ENCODE results near the gene VAMP8.
"Not testable (repeated sequence)": the region's sequence is repeated elsewhere in the genome, so short reads cannot be mapped to it uniquely, and the experiment has no call there.

Gene VAMP8

DNA sequence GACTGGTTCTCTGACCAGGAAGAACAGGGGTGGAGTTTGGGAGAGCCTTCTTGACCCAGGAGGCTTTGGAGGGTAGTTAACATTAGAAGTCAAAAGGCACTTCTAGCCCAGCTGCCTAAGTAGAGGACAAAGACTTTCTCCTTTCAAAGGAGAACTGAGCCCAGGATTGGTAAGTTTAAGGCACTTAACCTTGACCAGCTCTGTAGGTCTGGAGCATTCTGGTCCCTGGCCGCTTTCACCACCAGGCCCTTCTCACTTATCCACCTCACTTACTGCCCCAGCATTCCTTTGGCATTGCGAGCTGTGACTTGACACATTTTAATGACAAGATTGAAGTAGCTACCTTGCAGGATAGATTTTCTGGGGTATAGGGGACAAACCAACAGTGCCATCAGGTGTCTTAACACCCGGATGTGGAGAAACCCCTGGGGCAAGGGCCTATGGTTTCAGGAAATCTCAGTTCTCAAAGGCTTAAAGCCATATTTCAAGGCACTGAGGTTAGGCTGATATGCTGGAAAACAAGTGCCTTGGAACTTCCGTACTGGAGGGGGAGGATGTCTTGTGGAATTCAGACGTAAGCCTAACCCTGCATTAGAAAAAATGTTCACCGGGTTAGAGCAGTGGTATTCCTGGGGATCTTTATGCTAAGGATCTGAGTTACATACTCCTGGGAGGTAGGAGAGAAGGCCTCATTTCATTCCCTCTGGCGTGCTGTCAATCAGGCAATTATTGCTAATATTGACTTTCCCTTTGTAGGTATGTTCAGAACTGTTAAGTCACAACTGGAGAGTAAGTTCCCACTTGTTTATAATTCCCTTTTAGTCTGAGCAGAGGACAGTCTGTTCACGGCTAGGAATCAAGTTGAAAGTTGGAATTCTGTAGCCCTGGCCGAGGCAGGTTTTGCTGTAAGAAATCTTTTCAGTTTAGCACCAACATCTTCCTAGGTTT is 30.2 kb downstream of the VAMP8 start:
- DNase-seq, result no peak
- in situ Hi-C loops (cut with MboI; ENCODE audit: low pct_unique_long_range_greater_than_20kb, low sequenced_read_pairs), result no loop called here

GRCh38 chr2:85611217-85611704 is 33.9 kb downstream of the VAMP8 start:
- in situ Hi-C loops (cut with MboI; ENCODE audit: low pct_unique_long_range_greater_than_20kb, low sequenced_read_pairs), result no loop called here
- no peak for DNase-seq

DNA sequence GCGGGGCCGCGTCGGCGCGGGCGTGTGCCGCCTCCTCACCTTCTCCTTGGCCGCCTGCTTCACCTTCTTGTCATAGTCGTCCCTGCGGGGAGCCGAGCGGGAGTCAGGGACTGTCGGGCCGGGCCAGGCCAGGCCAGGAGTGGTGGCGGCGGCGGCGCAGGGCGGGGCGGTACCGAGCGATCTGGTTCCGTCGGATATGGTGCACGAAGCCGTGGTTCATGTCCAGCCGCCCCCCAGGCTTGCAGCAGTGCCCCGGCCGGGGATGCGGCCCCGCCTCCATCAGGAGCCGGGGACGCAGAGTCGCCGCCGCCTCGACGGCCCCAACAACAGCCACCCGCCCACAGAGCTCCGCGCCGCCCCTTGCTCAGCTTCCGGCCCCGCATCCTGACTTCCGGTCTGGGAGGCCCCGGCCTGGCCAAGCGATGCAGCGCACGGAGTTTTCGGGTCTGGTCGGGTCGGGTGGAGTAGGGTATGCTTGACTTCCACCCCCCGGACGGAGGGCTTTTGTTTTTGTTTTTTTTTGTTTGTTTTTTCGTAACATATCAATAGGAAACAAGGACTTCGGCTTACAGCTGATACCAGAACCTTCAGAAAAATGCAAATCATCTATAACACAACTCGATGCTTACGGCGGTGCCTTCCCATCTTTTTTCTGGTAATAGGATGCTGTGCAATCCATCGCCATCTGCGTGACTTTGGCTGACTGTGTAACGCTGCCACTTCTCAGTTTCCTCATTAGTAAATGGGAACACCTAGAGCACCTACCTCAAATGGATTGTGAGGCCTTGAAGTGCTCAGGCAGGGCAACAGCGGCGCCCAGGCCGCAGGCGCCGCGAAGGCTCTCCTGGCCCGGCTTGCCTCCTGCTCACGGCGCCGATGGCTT is 34.6 kb downstream of the VAMP8 start, which contains the start of gene C2orf68:
C2orf68 (minus strand) TSS at position 362 of the 883 bp plus-strand sequence; CDS start at position 280, 82 bp downstream.
- peak; percentile 93 for DNase-seq
- in situ Hi-C loops (cut with MboI; ENCODE audit: low pct_unique_long_range_greater_than_20kb, low sequenced_read_pairs), result no loop called here

GRCh38 chr2:85613717-85614515 is 36.5 kb downstream of the VAMP8 start:
- in situ Hi-C loops (cut with MboI; ENCODE audit: low pct_unique_long_range_greater_than_20kb, low sequenced_read_pairs), result no loop called here
- no peak for DNase-seq

- in situ Hi-C loops (cut with MboI; ENCODE audit: low pct_unique_long_range_greater_than_20kb, low sequenced_read_pairs); DNase-seq: not testable (repeated sequence)
Measured at GRCh38 chr2:85614757-85615156, 37.4 kb downstream of the VAMP8 start.

GRCh38 chr2:85615413-85615728 is 38.0 kb downstream of the VAMP8 start:
- in situ Hi-C loops (cut with MboI; ENCODE audit: low pct_unique_long_range_greater_than_20kb, low sequenced_read_pairs), result no loop called here
- DNase-seq, result no peak

GRCh38 chr2:85617723-85618122 is 40.3 kb downstream of the VAMP8 start:
- DNase-seq; in situ Hi-C loops (cut with MboI; ENCODE audit: low pct_unique_long_range_greater_than_20kb, low sequenced_read_pairs): not testable (repeated sequence)

- DNase-seq, result no peak
- in situ Hi-C loops (cut with MboI; ENCODE audit: low pct_unique_long_range_greater_than_20kb, low sequenced_read_pairs), result no loop called here
Measured at GRCh38 chr2:85619617-85620016, 42.2 kb downstream of the VAMP8 start.

- no peak for DNase-seq
- in situ Hi-C loops (cut with MboI; ENCODE audit: low pct_unique_long_range_greater_than_20kb, low sequenced_read_pairs), result no loop called here
Measured at GRCh38 chr2:85621338-85621737, 44.0 kb downstream of the VAMP8 start.

DNA sequence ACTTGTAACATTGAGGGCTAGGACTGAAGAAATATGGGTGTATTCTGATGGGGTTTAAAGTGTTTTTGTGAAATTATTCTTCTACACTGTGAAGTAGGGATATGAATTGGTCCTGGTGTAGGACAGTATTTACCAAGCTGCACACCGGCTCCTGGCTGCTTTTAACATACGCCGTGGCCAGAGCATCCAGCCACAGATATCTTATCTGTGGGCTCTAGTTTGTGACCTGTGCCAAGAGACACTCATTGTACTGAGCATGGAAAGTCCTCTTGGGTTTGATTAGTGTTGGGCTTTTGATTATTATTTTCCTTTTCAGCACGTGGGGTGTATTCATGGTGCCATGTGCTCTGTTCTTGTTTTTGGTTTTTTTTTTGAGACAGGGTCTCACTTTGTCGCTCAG is 46.6 kb downstream of the VAMP8 start:
- no peak for DNase-seq
- in situ Hi-C loops (cut with MboI; ENCODE audit: low pct_unique_long_range_greater_than_20kb, low sequenced_read_pairs), result no loop called here

DNA sequence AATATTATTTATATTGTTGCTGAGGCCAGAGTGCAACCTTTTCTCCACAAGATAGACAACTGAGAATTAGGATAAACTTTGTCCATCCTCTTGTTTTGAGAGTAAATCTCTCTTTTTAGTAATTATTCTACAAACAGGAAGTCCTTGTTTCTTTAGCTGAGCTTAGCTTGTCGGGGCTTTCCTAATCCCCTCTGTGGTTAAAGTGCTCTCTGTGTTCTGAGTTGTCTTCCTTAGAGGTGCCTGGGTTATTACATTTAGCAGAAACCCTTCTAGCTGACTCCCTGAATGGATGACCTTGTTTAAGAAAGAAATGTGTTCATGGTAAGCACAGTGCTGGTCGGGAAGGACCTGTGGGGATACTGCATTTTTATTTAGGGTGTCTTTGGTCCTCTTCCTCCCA is 51.3 kb downstream of the VAMP8 start:
- in situ Hi-C loops (cut with MboI; ENCODE audit: low pct_unique_long_range_greater_than_20kb, low sequenced_read_pairs), result no loop called here

GRCh38 chr2:85631316-85631715 is 53.9 kb downstream of the VAMP8 start:
- in situ Hi-C loops (cut with MboI; ENCODE audit: low pct_unique_long_range_greater_than_20kb, low sequenced_read_pairs), result no loop called here
- DNase-seq, result no peak

More for the DNA sequence above, 51.3 kb downstream of the VAMP8 start:
- DNase-seq, result peak; percentile 14
